MCF 10A (cell line): ENCODE results near the gene SLC24A1. TPM values are rescaled to one million over a fixed set of nuclear protein-coding genes. Genes with fewer than 3 reads are reported as not detected.

Experiments
- BruUV-seq: library from RNA; stranded (reverse); fragments of 400-500 nt; replicated peaks from 2 replicates; lab custom pipeline; 2021; lab: Mats Ljungman, UMichigan
- CTCF ChIA-PET: fragments of 300-600 bp; sonication (Branson Sonifier 250); formaldehyde crosslinking; extraction: SDS; loops from one replicate; lab custom pipeline; 2021; ENCODE audit warnings: antibody characterized with exemption, inconsistent platforms; lab: Yijun Ruan, JAX
- POLR2A ChIA-PET: fragments of 300-600, 350-650 bp; sonication (Branson Sonifier 250); formaldehyde crosslinking; extraction: SDS; loops from one replicate; lab custom pipeline; 2020; ENCODE audit warnings: antibody characterized with exemption, inconsistent platforms; lab: Yijun Ruan, JAX
- DNase-seq: peaks from one replicate; pipeline ENCODE4 v3.0.0-alpha.2; 2018; ENCODE audit not compliant: unreplicated experiment
- H3K27ac Mint-ChIP-seq: one replicate; pipeline ENCODE4 v1.8.0; 2022; ENCODE audit warnings: mild to moderate bottlenecking, low read depth, mixed read lengths; ENCODE audit not compliant: unreplicated experiment
- H3K27me3 Mint-ChIP-seq: one replicate; pipeline ENCODE4 v1.8.0; 2022; ENCODE audit warnings: mixed read lengths; ENCODE audit not compliant: insufficient read depth, unreplicated experiment
- H3K36me3 Mint-ChIP-seq: one replicate; pipeline ENCODE4 v1.8.0; 2022; ENCODE audit warnings: mild to moderate bottlenecking, moderate library complexity, mixed read lengths; ENCODE audit not compliant: insufficient read depth, unreplicated experiment
- H3K4me1 Mint-ChIP-seq: one replicate; pipeline ENCODE4 v1.8.0; 2022; ENCODE audit warnings: mixed read lengths; ENCODE audit not compliant: insufficient read depth, unreplicated experiment
- H3K4me3 Mint-ChIP-seq: one replicate; pipeline ENCODE4 v1.8.0; 2022; ENCODE audit warnings: mild to moderate bottlenecking, moderate library complexity, mixed read lengths; ENCODE audit not compliant: unreplicated experiment
- H3K9me3 Mint-ChIP-seq: one replicate; pipeline ENCODE4 v1.8.0; 2022; ENCODE audit warnings: mixed read lengths; ENCODE audit not compliant: unreplicated experiment
- intact Hi-C: fragments of 100-400 bp; cut with micrococcal nuclease; formaldehyde crosslinking; loops from 2 replicates; pipeline ENCODE4 v1.14.1; 2022
- total RNA-seq: library from RNA; stranded (reverse); gene quantifications from 2 replicates; pipeline ENCODE4 v1.2.3, GENCODE V29; 2022
- TF ChIP-seq, protein P1 (sequence below): fragments of 200-600 bp; IDR thresholded peaks from one replicate; pipeline ENCODE4 v1.8.0; 2022; ENCODE audit warnings: antibody characterized with exemption, mild to moderate bottlenecking; ENCODE audit not compliant: unreplicated experiment

Gene SLC24A1
- total RNA-seq, 1 experiment from 2014 or later, result 8.2 TPM

DNA sequence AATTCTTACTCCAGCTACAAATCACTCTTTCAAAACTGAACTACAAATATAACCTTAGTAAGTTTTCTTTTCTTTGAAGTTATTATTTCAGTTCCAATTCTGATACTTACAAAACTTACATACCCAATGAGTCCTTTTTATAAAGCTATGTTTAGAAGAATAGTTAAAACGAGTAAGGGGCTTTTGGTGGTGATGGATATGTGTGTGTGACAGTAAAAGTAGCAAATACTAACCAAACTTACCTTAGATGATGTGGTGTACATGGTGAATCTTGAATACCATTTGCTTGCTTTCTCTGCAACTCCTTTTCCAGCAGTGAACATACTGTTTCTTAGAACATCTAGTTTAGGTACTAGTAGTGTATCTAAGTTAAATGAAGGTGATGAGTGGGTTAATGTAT is 68.4 kb downstream of the SLC24A1 start:
- TF ChIP-seq, protein P1, sequence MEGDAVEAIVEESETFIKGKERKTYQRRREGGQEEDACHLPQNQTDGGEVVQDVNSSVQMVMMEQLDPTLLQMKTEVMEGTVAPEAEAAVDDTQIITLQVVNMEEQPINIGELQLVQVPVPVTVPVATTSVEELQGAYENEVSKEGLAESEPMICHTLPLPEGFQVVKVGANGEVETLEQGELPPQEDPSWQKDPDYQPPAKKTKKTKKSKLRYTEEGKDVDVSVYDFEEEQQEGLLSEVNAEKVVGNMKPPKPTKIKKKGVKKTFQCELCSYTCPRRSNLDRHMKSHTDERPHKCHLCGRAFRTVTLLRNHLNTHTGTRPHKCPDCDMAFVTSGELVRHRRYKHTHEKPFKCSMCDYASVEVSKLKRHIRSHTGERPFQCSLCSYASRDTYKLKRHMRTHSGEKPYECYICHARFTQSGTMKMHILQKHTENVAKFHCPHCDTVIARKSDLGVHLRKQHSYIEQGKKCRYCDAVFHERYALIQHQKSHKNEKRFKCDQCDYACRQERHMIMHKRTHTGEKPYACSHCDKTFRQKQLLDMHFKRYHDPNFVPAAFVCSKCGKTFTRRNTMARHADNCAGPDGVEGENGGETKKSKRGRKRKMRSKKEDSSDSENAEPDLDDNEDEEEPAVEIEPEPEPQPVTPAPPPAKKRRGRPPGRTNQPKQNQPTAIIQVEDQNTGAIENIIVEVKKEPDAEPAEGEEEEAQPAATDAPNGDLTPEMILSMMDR, result no peak
- H3K4me1 Mint-ChIP-seq, result no peaks in the 10 kb centered on the region
- ChIA-PET POLR2A (interaction anchor here (0.5 to 1.5 kb wide), 2 partner anchors 11 to 22 kb away, joined by 3 read pairs; no protein-coding TSS in a partner anchor), CTCF (interaction anchor here (0.6 kb wide), 1 partner anchor 10 kb away, joined by 3 read pairs; no protein-coding TSS in a partner anchor)
- no TSS peak for BruUV-seq
- H3K9me3 Mint-ChIP-seq, result no peaks in the 10 kb centered on the region
- DNase-seq, result no peak
- intact Hi-C loops, result no loop called here
- no peak overlapping the region for H3K4me3 Mint-ChIP-seq
- H3K27ac Mint-ChIP-seq, result no peak overlapping the region
- no peaks in the 10 kb centered on the region for H3K27me3 Mint-ChIP-seq
- H3K36me3 Mint-ChIP-seq, result peaks cover 59% of the 10 kb centered on the region

DNA sequence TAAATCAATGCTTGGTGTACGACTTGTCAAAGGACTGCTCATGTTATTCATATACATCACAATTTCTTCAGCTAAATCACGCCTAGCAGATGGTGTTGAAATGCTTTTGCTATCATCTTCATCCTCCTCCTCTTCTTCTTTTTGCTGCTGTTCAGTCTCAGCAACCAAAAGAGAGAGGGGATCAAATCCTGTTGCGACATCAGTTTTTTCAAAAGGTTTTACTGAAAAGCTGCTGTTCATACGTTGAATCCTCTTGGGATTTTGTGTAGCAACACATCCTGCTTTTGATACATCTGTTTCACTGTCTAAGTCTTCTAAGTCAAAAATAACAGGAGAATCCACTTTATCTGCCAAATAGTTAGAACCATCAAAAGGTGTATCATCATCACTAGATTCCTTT is 69.0 kb downstream of the SLC24A1 start:
- POLR2A ChIA-PET, result interaction anchor here (0.5 to 1.5 kb wide), 2 partner anchors 10 to 23 kb away, joined by 3 read pairs; no protein-coding TSS in a partner anchor
- H3K4me1 Mint-ChIP-seq, result no peaks in the 10 kb centered on the region
- no peak overlapping the region for H3K27ac Mint-ChIP-seq
- no peaks in the 10 kb centered on the region for H3K27me3 Mint-ChIP-seq
- H3K4me3 Mint-ChIP-seq, result no peak overlapping the region
- no peak for DNase-seq
- TF ChIP-seq, protein P1, result no peak
- CTCF ChIA-PET, result no interaction called here
- H3K36me3 Mint-ChIP-seq, result peaks cover 60% of the 10 kb centered on the region
- BruUV-seq, result no TSS peak
- intact Hi-C loops, result no loop called here
- no peaks in the 10 kb centered on the region for H3K9me3 Mint-ChIP-seq

DNA sequence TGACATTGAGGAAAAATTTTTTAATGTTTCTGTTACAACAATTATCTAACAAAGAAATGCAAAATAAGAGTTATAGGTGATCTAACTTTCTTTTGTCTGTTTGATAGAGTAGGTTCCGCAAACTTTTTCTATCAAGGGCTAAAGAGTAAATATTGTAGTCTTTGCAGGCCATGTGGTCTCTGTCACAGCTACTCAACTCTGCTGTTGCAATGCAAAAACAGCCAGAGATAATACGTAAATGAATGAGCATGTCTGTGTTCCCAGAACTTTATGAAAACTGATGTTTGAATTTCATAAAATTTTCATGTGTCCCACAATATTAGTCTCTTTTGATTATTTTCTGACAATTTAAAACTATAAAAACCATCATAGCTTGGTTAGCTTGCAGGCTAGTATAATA is 73.3 kb downstream of the SLC24A1 start:
- ChIA-PET CTCF (no interaction called here), POLR2A (no interaction called here)
- H3K4me1 Mint-ChIP-seq, result no peaks in the 10 kb centered on the region
- no peak overlapping the region for H3K4me3 Mint-ChIP-seq
- BruUV-seq, result no TSS peak
- intact Hi-C loops, result no loop called here
- no peaks in the 10 kb centered on the region for H3K9me3 Mint-ChIP-seq
- no peak for DNase-seq
- H3K27me3 Mint-ChIP-seq, result no peaks in the 10 kb centered on the region
- H3K27ac Mint-ChIP-seq, result no peak overlapping the region
- TF ChIP-seq, protein P1, result no peak
- H3K36me3 Mint-ChIP-seq, result peaks cover 50% of the 10 kb centered on the region

Other genes with a start within 250 kb of the SLC24A1 start
- gene IGDCC3, start 243.9 kb upstream of the SLC24A1 start, total RNA-seq, result not detected in 2 replicates
- gene IGDCC4, start 199.0 kb upstream of the SLC24A1 start, total RNA-seq, result 0.12 TPM in 1 of 2 replicates, not detected in the other
- gene DPP8, start 104.2 kb upstream of the SLC24A1 start, total RNA-seq, result 24.5 and 27.5 TPM in 2 replicates
- 26.8 and 31.4 TPM in 2 replicates for gene HACD3, start 91.5 kb upstream of the SLC24A1 start, total RNA-seq
- 43.9 and 47.0 TPM in 2 replicates for gene INTS14, start 10.8 kb upstream of the SLC24A1 start, total RNA-seq
- 16.9 and 18.1 TPM in 2 replicates for gene DENND4A, start 170.4 kb downstream of the SLC24A1 start, total RNA-seq
- 139 and 164 TPM in 2 replicates for gene RAB11A, start 247.6 kb downstream of the SLC24A1 start, total RNA-seq